ENCODE results near the gene TMEM108.

Gene TMEM108

GRCh38 chr3:133390715-133391114 lies 352.5 kb downstream of the TMEM108 start:
- in situ Hi-C loops (cut with MboI; ENCODE audit: low pct_unique_long_range_greater_than_20kb, low sequenced_read_pairs, unreplicated experiment) = loop anchor here (25.0 kb wide), 2 partner anchors 353 to 653 kb away; partner anchors contain the start of gene TMEM108
- no peak for DNase-seq (ENCODE audit: low spot score)
- TF ChIP-seq CTCF (IDR thresholded peaks at IDR 0.05; ENCODE audit: extremely low read depth, insufficient read depth, missing control alignments) = no peak

- DNase-seq (ENCODE audit: low spot score) = no peak
- in situ Hi-C loops (cut with MboI; ENCODE audit: low pct_unique_long_range_greater_than_20kb, low sequenced_read_pairs, unreplicated experiment) = loop anchor here (25.0 kb wide), 2 partner anchors 356 to 656 kb away; partner anchors contain the start of gene TMEM108
- no peak for TF ChIP-seq CTCF (IDR thresholded peaks at IDR 0.05; ENCODE audit: extremely low read depth, insufficient read depth, missing control alignments)
These were observed 355.0 kb downstream of the TMEM108 start for GRCh38 chr3:133393204-133393603.

- in situ Hi-C loops (cut with MboI; ENCODE audit: low pct_unique_long_range_greater_than_20kb, low sequenced_read_pairs, unreplicated experiment) = loop anchor here (25.0 kb wide), 2 partner anchors 357 to 657 kb away; partner anchors contain the start of gene TMEM108
- no peak for DNase-seq (ENCODE audit: low spot score)
- no peak for TF ChIP-seq CTCF (IDR thresholded peaks at IDR 0.05; ENCODE audit: extremely low read depth, insufficient read depth, missing control alignments)
These were observed 355.7 kb downstream of the TMEM108 start for GRCh38 chr3:133393691-133394474.

GRCh38 chr3:133394561-133395311 lies 356.5 kb downstream of the TMEM108 start:
- in situ Hi-C loops (cut with MboI; ENCODE audit: low pct_unique_long_range_greater_than_20kb, low sequenced_read_pairs, unreplicated experiment) = loop anchor here (25.0 kb wide), 2 partner anchors 357 to 657 kb away; partner anchors contain the start of gene TMEM108
- no peak for TF ChIP-seq CTCF (IDR thresholded peaks at IDR 0.05; ENCODE audit: extremely low read depth, insufficient read depth, missing control alignments)
- no peak for DNase-seq (ENCODE audit: low spot score)

GRCh38 chr3:133396906-133397305 lies 358.7 kb downstream of the TMEM108 start:
- no peak for DNase-seq (ENCODE audit: low spot score)
- in situ Hi-C loops (cut with MboI; ENCODE audit: low pct_unique_long_range_greater_than_20kb, low sequenced_read_pairs, unreplicated experiment) = loop anchor here (25.0 kb wide), 2 partner anchors 360 to 660 kb away; partner anchors contain the start of gene TMEM108
- no peak for TF ChIP-seq CTCF (IDR thresholded peaks at IDR 0.05; ENCODE audit: extremely low read depth, insufficient read depth, missing control alignments)

- in situ Hi-C loops (cut with MboI; ENCODE audit: low pct_unique_long_range_greater_than_20kb, low sequenced_read_pairs, unreplicated experiment) = no loop called here
- no peak for DNase-seq (ENCODE audit: low spot score)
- TF ChIP-seq CTCF (IDR thresholded peaks at IDR 0.05; ENCODE audit: extremely low read depth, insufficient read depth, missing control alignments) = no peak
These were observed 361.9 kb downstream of the TMEM108 start, which contains the start of gene BFSP2 for GRCh38 chr3:133400006-133400515. BFSP2 (plus strand) TSS chr3:133400056; CDS start chr3:133400084, 28 bp downstream.

All from GM13977 (cell line).